ENCODE data around the gene PRKCZ. TPM values are rescaled to one million over a fixed set of nuclear protein-coding genes. Genes with fewer than 3 reads are reported as not detected.

Gene PRKCZ
- total RNA-seq, 1 experiment from 2014 or later, result 1.9 TPM

- intact Hi-C loops (cut with micrococcal nuclease; ENCODE audit: unreplicated experiment), result no loop called here
Measured at GRCh38 chr1:2019571-2020309, 30.5 kb upstream of the PRKCZ start.

GRCh38 chr1:2020310-2020655 lies 29.9 kb upstream of the PRKCZ start:
- Histone ChIP-seq H3K9me3 (ENCODE audit: low read depth, low read length, poor library complexity, severe bottlenecking) (no peaks in the 10 kb centered on the region), H3K27ac (ENCODE audit: low read depth, low read length, poor library complexity, severe bottlenecking) (no peak overlapping the region), H3K4me1 (ENCODE audit: insufficient read depth, low read length, poor library complexity, severe bottlenecking) (no peaks in the 10 kb centered on the region), H3K36me3 (ENCODE audit: insufficient read depth, low read length, poor library complexity, severe bottlenecking) (no peaks in the 10 kb centered on the region), H3K27me3 (replicated peaks; ENCODE audit: insufficient read depth, low read depth, low read length, poor library complexity) (peaks cover 60% of the 10 kb centered on the region), H3K4me3 (ENCODE audit: low read depth, low read length, poor library complexity, severe bottlenecking) (no peak overlapping the region)
- ChIA-PET POLR2A (ENCODE audit: low non-redundant PET) (no interaction called here), CTCF (no interaction called here)
- no peak for TF ChIP-seq CTCF (conservative IDR thresholded peaks at IDR 0.05; ENCODE audit: low read depth, low read length)
- TF ChIP-seq EZH2 (IDR thresholded peaks at IDR 0.05; ENCODE audit: borderline replicate concordance, low read depth, low read length, poor library complexity, severe bottlenecking), result no peak
- no peak for DNase-seq (ENCODE audit: low spot score)
- no TSS peak for BruUV-seq (replicated peaks)
- intact Hi-C loops (cut with micrococcal nuclease; ENCODE audit: unreplicated experiment), result no loop called here

More at GRCh38 chr1:2019571-2020309, 30.5 kb upstream of the PRKCZ start:
- no peaks in the 10 kb centered on the region for H3K4me1 ChIP-seq (ENCODE audit: insufficient read depth, low read length, poor library complexity, severe bottlenecking)
- TF ChIP-seq CTCF (conservative IDR thresholded peaks at IDR 0.05; ENCODE audit: low read depth, low read length) (no peak), EZH2 (IDR thresholded peaks at IDR 0.05; ENCODE audit: borderline replicate concordance, low read depth, low read length, poor library complexity, severe bottlenecking) (peak; percentile 64)
- no peaks in the 10 kb centered on the region for H3K36me3 ChIP-seq (ENCODE audit: insufficient read depth, low read length, poor library complexity, severe bottlenecking)
- ChIA-PET CTCF (no interaction called here), POLR2A (ENCODE audit: low non-redundant PET) (no interaction called here)
- DNase-seq (ENCODE audit: low spot score), result no peak
- H3K9me3 ChIP-seq (ENCODE audit: low read depth, low read length, poor library complexity, severe bottlenecking), result no peaks in the 10 kb centered on the region
- H3K27me3 ChIP-seq (replicated peaks; ENCODE audit: insufficient read depth, low read depth, low read length, poor library complexity), result peaks cover 66% of the 10 kb centered on the region
- H3K4me3 ChIP-seq (ENCODE audit: low read depth, low read length, poor library complexity, severe bottlenecking), result peak overlapping the region; percentile 23
- H3K27ac ChIP-seq (ENCODE audit: low read depth, low read length, poor library complexity, severe bottlenecking), result no peak overlapping the region
- BruUV-seq (replicated peaks), result no TSS peak

- Histone ChIP-seq H3K27ac (ENCODE audit: low read depth, low read length, poor library complexity, severe bottlenecking) (no peak overlapping the region), H3K4me3 (ENCODE audit: low read depth, low read length, poor library complexity, severe bottlenecking) (no peak overlapping the region), H3K27me3 (replicated peaks; ENCODE audit: insufficient read depth, low read depth, low read length, poor library complexity) (peaks cover 58% of the 10 kb centered on the region), H3K36me3 (ENCODE audit: insufficient read depth, low read length, poor library complexity, severe bottlenecking) (no peaks in the 10 kb centered on the region), H3K9me3 (ENCODE audit: low read depth, low read length, poor library complexity, severe bottlenecking) (no peaks in the 10 kb centered on the region), H3K4me1 (ENCODE audit: insufficient read depth, low read length, poor library complexity, severe bottlenecking) (no peaks in the 10 kb centered on the region)
- ChIA-PET POLR2A (ENCODE audit: low non-redundant PET) (no interaction called here), CTCF (interaction anchor here (0.6 kb wide), 1 partner anchor 46 kb away, joined by 3 read pairs; no protein-coding TSS in a partner anchor)
- no TSS peak for BruUV-seq (replicated peaks)
- TF ChIP-seq EZH2 (IDR thresholded peaks at IDR 0.05; ENCODE audit: borderline replicate concordance, low read depth, low read length, poor library complexity, severe bottlenecking) (no peak), CTCF (conservative IDR thresholded peaks at IDR 0.05; ENCODE audit: low read depth, low read length) (no peak)
- intact Hi-C loops (cut with micrococcal nuclease; ENCODE audit: unreplicated experiment), result no loop called here
- no peak for DNase-seq (ENCODE audit: low spot score)
Measured at GRCh38 chr1:2021550-2021949, 28.7 kb upstream of the PRKCZ start.
